ENCODE data around the gene CHD3.
A peak's percentile ranks its signal among the peaks of the same experiment; 100 is the strongest.

CHD3 gene

DNA sequence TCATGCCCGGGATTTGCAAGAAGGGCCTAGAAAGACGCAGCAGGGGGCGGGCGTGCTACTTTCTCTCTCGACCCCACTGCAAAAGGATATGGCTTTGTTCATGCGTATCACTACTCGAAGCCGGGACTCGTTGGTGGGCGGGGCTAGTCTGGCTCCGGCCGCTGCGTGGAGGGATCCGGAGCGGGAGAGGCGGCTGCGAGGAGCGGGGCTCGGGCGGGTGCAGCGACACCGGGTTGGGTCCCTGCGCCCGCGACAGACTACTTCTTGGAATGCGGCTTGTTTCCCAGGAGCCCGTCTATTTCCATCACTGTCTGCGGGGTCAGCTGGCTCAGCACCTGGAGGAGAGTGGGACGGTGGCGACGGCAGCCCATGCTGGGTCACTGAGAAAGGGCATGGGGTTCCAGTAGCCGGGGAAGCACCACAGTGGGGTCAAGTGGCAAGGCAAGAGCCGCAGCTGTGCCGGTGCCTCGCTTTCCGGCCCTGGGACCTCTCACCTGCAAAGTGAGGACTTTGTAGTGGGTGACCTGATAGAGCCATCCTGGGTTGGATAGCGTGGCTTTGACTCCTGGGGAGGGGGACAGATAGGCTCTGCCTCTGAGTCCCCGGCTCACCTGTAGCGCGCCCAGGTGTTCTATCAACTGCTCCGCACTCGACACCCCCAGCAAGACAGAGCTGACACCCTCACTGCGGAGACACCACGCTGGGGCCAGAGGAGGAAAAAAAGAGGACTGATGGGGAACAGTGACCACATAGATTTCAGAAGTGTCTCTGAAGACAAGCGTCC lies 34.4 kb downstream of the CHD3 start:
- DNase-seq (ENCODE audit: low read depth): peak; percentile 74
- peak overlapping the region; percentile 47 for H3K4me3 ChIP-seq (ENCODE audit: control insufficient read depth, low read depth, low read length)
- TF ChIP-seq, protein P1, sequence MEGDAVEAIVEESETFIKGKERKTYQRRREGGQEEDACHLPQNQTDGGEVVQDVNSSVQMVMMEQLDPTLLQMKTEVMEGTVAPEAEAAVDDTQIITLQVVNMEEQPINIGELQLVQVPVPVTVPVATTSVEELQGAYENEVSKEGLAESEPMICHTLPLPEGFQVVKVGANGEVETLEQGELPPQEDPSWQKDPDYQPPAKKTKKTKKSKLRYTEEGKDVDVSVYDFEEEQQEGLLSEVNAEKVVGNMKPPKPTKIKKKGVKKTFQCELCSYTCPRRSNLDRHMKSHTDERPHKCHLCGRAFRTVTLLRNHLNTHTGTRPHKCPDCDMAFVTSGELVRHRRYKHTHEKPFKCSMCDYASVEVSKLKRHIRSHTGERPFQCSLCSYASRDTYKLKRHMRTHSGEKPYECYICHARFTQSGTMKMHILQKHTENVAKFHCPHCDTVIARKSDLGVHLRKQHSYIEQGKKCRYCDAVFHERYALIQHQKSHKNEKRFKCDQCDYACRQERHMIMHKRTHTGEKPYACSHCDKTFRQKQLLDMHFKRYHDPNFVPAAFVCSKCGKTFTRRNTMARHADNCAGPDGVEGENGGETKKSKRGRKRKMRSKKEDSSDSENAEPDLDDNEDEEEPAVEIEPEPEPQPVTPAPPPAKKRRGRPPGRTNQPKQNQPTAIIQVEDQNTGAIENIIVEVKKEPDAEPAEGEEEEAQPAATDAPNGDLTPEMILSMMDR (conservative IDR thresholded peaks at IDR 0.05; ENCODE audit: control insufficient read depth, insufficient read depth, low read depth, low read length): no peak

DNA sequence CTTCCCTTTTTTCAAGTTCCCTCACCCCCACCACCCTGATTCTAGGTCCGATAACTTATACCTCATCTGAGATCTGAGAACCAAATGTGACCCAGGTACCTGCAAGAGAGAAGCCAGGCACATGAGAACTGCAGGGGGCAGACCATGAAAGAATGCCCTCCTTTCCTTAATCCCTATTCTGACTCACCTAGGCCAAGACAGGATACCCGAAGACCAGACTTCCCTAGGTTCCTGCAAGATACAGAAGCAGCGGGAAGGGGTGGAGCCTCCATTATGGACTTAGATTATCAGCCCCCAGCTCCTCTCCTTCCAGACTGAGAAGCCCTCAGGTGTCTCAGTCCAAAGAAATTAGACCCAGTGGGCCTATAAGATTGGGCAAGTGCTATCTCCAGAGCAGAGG lies 39.0 kb downstream of the CHD3 start:
- no peak for DNase-seq (ENCODE audit: low read depth)
- TF ChIP-seq, protein P1 (conservative IDR thresholded peaks at IDR 0.05; ENCODE audit: control insufficient read depth, insufficient read depth, low read depth, low read length): no peak
- H3K4me3 ChIP-seq (ENCODE audit: control insufficient read depth, low read depth, low read length): no peak overlapping the region

DNA sequence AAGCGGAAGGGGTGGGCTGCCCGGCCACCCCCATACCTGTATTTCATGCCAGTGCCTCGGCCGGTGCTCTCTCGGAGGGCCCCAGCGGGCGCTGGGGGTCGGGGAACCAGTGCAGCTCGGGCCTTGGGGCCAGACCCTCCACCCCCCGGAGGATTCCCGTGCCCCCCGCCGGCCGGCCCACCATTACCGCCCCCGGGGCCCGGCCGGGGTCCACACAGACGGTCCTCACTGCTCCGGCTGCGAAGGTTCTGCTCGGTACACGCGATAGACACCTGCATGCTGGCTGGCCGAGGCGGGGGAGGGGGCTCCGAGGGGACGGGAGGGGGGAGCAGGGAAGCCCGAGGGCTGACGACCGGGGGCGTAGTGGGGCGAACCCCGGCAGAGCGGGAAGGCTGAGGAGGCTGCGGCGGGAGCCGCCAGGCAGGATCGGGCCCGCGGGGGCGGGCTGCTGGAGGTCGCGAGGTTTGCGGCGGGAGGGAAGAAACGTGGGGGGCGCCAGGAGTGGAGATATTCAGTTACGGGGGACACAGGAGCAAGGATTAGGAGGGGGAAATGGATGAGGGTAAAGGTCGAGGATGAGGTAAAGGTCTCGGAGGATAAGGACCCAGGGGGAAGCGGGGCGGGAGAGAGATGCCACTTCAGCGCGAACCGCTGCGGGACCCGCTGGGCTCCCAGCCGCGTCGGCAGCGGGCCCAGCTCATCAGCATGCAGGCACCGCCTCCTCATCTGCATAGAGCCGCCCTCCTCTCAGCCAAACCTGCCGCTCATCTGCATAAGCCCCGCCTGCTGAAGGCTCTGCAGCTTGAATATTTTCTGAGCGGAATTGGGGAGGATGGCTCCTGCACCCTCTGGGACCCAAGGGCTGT lies 40.8 kb downstream of the CHD3 start, which contains the start of gene KCNAB3:
TSS of gene KCNAB3 (minus strand) at position 699 of the 866 bp plus-strand sequence. CDS start at position 278, 421 bp downstream.
- peak; percentile 70 for DNase-seq (ENCODE audit: low read depth)
- TF ChIP-seq, protein P1 (conservative IDR thresholded peaks at IDR 0.05; ENCODE audit: control insufficient read depth, insufficient read depth, low read depth, low read length): no peak
- peak within 1 kb of the TSS; percentile 97 for H3K4me3 ChIP-seq (ENCODE audit: control insufficient read depth, low read depth, low read length)

DNA sequence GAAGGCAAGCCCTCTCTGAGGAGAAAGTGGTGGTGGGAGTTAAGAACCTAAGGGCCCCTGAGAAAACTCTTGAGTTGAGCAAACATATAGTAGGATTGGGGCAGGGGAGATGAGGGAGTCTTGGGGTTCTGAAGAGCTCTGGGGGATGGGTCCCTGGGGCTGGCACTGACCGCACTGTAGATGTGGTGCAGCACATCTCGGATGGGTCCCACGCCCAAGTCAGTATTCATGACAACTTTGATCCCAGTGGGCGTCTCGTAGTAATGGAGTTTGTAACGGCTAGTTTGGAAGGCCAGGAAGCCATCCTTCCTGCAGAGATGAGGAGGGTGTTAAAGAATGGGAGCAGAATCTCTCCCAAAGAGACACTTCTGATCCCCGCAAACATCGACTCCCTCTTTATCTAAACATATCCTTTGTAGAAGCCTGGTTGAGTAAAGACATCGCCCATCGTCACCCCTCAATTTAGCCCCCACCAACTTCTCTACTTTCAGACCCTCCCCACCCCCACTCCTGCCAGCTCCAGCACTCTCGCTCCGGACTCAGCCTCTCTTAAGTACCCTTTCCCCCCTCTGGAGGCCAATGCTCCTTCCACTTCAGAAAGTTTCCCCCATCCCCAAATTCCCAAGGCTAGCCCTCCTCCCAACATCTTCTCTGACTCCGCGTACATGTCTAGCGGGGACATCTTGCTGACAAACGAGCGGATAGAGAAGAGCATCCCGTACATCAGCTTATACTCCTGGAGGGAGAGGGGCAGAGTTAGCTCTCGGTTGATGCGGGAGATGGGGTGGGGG lies 42.4 kb downstream of the CHD3 start:
- peak overlapping the region; percentile 97 for H3K4me3 ChIP-seq (ENCODE audit: control insufficient read depth, low read depth, low read length)
- no peak for DNase-seq (ENCODE audit: low read depth)
- TF ChIP-seq, protein P1 (conservative IDR thresholded peaks at IDR 0.05; ENCODE audit: control insufficient read depth, insufficient read depth, low read depth, low read length): no peak

DNA sequence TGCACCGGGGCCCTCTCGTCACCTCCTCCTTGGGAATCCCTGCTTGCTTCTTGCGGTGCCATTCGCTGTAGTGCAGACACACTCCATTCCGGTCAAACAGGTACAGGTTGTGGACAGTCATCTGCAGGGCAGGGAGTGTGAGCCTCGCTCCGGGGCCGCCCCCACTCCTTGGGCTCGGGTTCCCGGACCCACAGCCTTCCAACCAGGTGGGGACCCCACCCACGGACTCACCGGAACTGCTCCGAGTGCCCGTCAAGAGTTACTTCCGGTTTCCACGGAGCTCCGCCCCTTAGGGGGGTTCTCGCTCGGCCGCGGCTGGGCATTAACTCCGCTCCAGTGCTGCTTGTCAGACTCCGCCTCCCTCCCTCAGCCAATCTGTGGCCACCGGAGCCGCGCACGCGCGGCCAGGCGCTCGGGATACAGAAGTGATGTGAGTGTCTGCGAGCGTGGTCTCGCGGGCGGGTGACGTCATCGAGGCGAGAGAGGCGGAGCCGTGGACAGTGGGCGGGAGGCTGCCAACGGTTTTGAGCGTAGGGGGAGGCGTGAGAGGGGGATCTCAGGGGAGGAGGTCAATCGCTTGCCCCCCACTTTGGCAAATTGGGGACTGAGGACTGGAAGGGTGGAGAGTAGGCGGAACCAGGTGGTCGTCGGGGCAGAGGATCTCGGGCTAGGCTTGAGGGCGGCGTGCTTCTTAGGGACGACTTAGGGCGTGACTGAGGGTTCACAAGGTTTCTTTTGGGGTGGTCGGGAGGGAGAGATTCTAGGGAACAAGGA lies 43.3 kb downstream of the CHD3 start, which contains the start of the genes CNTROB and TRAPPC1:
TSS of gene CNTROB (plus strand) at position 498 of the 774 bp plus-strand sequence. CDS start 874 bp downstream, outside the sequence.
TSS of gene TRAPPC1 (minus strand) at position 238 of the 774 bp plus-strand sequence. CDS start at position 121, 117 bp downstream.
- TF ChIP-seq, protein P1 (conservative IDR thresholded peaks at IDR 0.05; ENCODE audit: control insufficient read depth, insufficient read depth, low read depth, low read length): no peak
- DNase-seq (ENCODE audit: low read depth): peak; percentile 98
- peak within 1 kb of the TSS; percentile 97 for H3K4me3 ChIP-seq (ENCODE audit: control insufficient read depth, low read depth, low read length)
